Stomach (tissue), 9 donors: Measurements from ENCODE around the gene CCDC167. TPM values are rescaled to one million over a fixed set of nuclear protein-coding genes. Genes with fewer than 3 reads are reported as not detected.

ENCODE experiments used
- DNase-seq, 2 donors: peaks; one replicate each; pipeline versions ENCODE4 v3.0.0 to v3.0.0-alpha.2; 2013 to 2019
- H3K27ac ChIP-seq, 5 donors: fragments of 200-600 bp in 4 of 5; sonication (generic) in 4 of 5; one replicate each; pipeline ENCODE4 v1.5.1; 2013 to 2019; ENCODE audit warnings: mild to moderate bottlenecking in 1 of 5, moderate library complexity in 1 of 5
- H3K27me3 ChIP-seq, 3 donors: fragments of 200-600 bp; sonication (generic); one replicate each; pipeline ENCODE4 v1.5.1; 2017 to 2019; ENCODE audit warnings: mixed run types in 1 of 3
- H3K36me3 ChIP-seq, 4 donors: fragments of 200-600 bp; sonication (generic); 1 replicate in 3 of 4; 2 replicates in 1 of 4; pipeline ENCODE4 v1.5.1; 2016 to 2019
- H3K4me1 ChIP-seq, 4 donors: fragments of 200-600 bp; sonication (generic); one replicate each; pipeline ENCODE4 v1.5.1; 2016 to 2019
- H3K4me3 ChIP-seq, 4 donors: fragments of 200-600 bp; sonication (generic) in 3 of 4; one replicate each; pipeline ENCODE4 v1.5.1; 2016 to 2019; ENCODE audit warnings: mild to moderate bottlenecking in 1 of 4
- H3K9me3 ChIP-seq, 4 donors: fragments of 200-600 bp; sonication (generic); one replicate each; pipeline ENCODE4 v1.5.1; 2016 to 2019
- EP300 ChIP-seq: sonication (generic); formaldehyde crosslinking; IDR thresholded peaks from one replicate; pipeline ENCODE4 v1.6.1; 2017; ENCODE audit warnings: antibody characterized with exemption
- POLR2A ChIP-seq, 4 donors: fragments of 450-650 bp; IDR thresholded peaks; one replicate each; pipeline ENCODE4 v1.6.1; 2016; ENCODE audit warnings: antibody characterized with exemption in 4 of 4, control low read depth in 2 of 4, mild to moderate bottlenecking in 1 of 4, moderate library complexity in 1 of 4
- POLR2AphosphoS5 ChIP-seq, 3 donors: sonication (generic); formaldehyde crosslinking; IDR thresholded peaks; one replicate each; pipeline ENCODE4 v1.6.1; 2016; ENCODE audit warnings: antibody characterized with exemption in 3 of 3
- WGBS, 5 donors: extraction: QIAGEN DNeasy Blood & Tissue Kit in 3 of 5; methylation state at CpG; one replicate each; pipeline versions ENCODE4 v1.1.5 to v1.1.7; 2013 to 2018; 5-methylcytosine and 5-hydroxymethylcytosine counted together
- intact Hi-C: fragments of 100-400 bp; cut with DNase I; formaldehyde crosslinking; loops from one replicate; pipeline ENCODE4 v1.15.1; 2023; ENCODE audit warnings: low total_unique reads
- polyA plus RNA-seq, 3 donors: library from polyadenylated mRNA; stranded (reverse); fragments of 200-250 nt; gene quantifications; one replicate each; pipeline ENCODE4 v1.2.3, GENCODE V29; 2013
- total RNA-seq, 5 donors: library from RNA; depleted of rRNA; stranded (reverse); fragments of >200 nt; gene quantifications; one replicate each; pipeline versions ENCODE4 v1.1.0 to v1.2.3, GENCODE V29; 2014 to 2016
- TF ChIP-seq, protein P1 (sequence below), 7 experiments: fragments of 450-650 bp in 4 of 7; fragments of 200-600 bp in 3 of 7; sonication (generic) in 3 of 7; IDR thresholded peaks; one replicate each; pipeline ENCODE4 v1.5.1; 2016 to 2019; ENCODE audit warnings: antibody characterized with exemption in 7 of 7, control low read depth in 2 of 7, mild to moderate bottlenecking in 1 of 7
- donor health status: healthy with polysubstance abuse.
- donor health status: Bipolar disorder and iron deficiency.
- donor health status: healthy.

The CCDC167 gene
- total and polyA plus RNA-seq, 8 donors, result 4.2 to 47.8 (median 42.5) TPM; not detected in 1

DNA sequence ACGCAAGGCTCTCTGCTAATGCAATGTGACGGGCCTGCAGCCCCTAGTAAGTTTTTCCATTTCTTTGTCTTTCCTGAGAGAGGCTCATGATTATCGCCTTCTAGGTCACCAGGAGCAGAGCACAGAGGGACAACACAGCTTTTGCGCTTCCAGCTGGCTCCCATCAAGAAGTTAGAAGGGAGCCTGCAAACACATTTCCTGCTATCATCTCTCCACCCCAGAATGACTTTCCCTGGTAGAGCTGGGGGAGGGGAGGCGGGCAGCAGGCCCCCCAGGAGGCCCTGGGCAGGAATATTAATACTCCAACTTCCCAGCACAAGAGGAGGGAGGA is 35.7 kb upstream of the CCDC167 start:
- peaks cover 5 to 77% (median 45%) of the 10 kb centered on the region in 3 donors for H3K27me3 ChIP-seq
- H3K4me3 ChIP-seq, result peak overlapping the region; percentile 19 to 45 (median 32)
- no peak overlapping the region for H3K27ac ChIP-seq
- H3K36me3 ChIP-seq, result no peaks in the 10 kb centered on the region
- peaks cover 15 to 18% (median 17%) of the 10 kb centered on the region in 4 donors for H3K4me1 ChIP-seq
- no peaks in the 10 kb centered on the region for H3K9me3 ChIP-seq
- intact Hi-C loops, result no loop called here
- no peak for DNase-seq
- TF ChIP-seq EP300 (no peak), POLR2A (IDR thresholded peaks at IDR 0.05) (no peak), POLR2AphosphoS5 (IDR thresholded peaks at IDR 0.05) (no peak)
- TF ChIP-seq, protein P1, sequence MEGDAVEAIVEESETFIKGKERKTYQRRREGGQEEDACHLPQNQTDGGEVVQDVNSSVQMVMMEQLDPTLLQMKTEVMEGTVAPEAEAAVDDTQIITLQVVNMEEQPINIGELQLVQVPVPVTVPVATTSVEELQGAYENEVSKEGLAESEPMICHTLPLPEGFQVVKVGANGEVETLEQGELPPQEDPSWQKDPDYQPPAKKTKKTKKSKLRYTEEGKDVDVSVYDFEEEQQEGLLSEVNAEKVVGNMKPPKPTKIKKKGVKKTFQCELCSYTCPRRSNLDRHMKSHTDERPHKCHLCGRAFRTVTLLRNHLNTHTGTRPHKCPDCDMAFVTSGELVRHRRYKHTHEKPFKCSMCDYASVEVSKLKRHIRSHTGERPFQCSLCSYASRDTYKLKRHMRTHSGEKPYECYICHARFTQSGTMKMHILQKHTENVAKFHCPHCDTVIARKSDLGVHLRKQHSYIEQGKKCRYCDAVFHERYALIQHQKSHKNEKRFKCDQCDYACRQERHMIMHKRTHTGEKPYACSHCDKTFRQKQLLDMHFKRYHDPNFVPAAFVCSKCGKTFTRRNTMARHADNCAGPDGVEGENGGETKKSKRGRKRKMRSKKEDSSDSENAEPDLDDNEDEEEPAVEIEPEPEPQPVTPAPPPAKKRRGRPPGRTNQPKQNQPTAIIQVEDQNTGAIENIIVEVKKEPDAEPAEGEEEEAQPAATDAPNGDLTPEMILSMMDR (IDR thresholded peaks at IDR 0.05), result no peak
- WGBS, 5 donors, result 17 to 30% (median 25%) methylated on average over 4 to 5 of the region's 5 CpGs

DNA sequence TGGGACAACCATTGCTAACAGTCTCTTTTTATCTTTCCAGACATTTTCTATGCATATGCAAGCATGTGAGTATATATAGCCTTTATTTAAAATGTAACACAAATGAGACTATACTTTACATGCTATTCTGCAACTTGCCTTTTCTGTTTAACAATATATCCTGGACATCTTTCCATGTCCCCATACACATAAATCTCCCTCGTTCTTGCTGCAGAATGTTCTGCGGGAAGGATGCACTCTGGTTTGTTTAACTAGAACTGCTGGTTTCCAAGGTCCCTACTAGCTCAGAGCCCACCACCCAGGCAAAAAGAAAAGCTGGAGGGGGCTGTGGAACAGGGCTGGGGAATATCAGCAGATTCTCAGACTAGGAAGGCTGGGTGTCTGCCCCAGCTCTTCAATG is 35.2 kb upstream of the CCDC167 start:
- Histone ChIP-seq H3K9me3 (no peaks in the 10 kb centered on the region), H3K4me1 (peaks cover 15 to 18% (median 17%) of the 10 kb centered on the region in 4 donors), H3K36me3 (no peaks in the 10 kb centered on the region), H3K4me3 (no peak overlapping the region), H3K27me3 (peaks cover 5 to 82% (median 45%) of the 10 kb centered on the region in 3 donors), H3K27ac (no peak overlapping the region)
- TF ChIP-seq EP300 (no peak), POLR2AphosphoS5 (IDR thresholded peaks at IDR 0.05) (no peak), POLR2A (IDR thresholded peaks at IDR 0.05) (no peak)
- 54 to 74% (median 56%) methylated on average over 2 of the region's 2 CpGs for WGBS, 5 donors
- intact Hi-C loops, result no loop called here
- DNase-seq, result no peak

DNA sequence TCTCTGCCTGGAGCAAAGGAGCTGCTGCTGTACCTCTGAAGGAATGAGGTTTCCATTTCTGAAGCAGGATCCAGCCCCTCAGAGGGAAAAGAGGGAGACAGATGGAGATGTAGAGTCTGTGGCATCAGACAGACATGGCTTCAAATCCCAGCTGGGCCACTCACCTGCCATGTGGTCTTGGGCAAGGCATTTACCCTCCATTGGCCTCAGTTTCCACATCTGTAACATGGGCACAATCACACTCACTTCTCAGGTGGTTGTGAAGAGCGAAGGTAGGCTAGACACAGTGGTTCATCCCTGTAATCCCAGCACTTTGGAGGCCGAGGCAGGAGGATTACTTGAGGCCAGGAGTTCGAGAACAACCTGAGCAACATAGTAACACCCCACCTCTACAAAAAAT is 32.4 kb upstream of the CCDC167 start:
- TF ChIP-seq POLR2AphosphoS5 (IDR thresholded peaks at IDR 0.05), result no peak
- TF ChIP-seq EP300, result no peak
- no peak for TF ChIP-seq POLR2A (IDR thresholded peaks at IDR 0.05)
- TF ChIP-seq, protein P1 (IDR thresholded peaks at IDR 0.05), result no peak
- no peaks in the 10 kb centered on the region for H3K36me3 ChIP-seq
- peaks cover 5 to 96% (median 42%) of the 10 kb centered on the region in 3 donors for H3K27me3 ChIP-seq

DNA sequence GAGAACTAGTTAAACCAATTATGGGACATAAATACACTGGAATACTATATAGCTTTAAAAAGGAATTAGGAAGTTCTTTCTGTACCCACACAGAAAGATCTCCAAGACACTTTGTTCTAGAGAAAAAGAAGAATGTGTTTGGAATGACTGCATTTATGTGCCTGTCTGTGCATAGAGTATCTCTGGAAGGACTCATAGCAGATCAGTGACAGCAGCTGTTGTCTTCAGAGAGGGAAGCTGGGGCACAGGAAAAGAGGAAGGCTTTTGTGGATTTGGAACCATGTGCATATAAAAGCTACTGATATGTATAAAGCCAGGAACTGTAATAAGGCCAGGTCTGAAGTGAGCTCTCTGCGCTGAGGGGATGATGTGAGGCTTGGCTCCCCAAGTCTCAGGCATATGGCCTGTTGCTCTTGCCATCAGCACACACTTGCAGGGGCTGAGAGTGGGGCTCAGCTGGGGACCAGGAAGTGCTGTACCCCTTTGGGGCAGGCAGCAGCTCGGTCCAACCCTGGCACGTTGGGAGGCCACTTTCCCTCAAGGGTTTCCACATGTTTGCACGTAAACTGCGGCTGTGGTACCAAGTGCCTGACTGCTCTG is 31.8 kb upstream of the CCDC167 start:
- no peaks in the 10 kb centered on the region for H3K36me3 ChIP-seq
- 77 to 92% (median 82%) methylated on average over 4 to 5 of the region's 5 CpGs for WGBS, 5 donors
- intact Hi-C loops, result no loop called here
- no peaks in the 10 kb centered on the region for H3K9me3 ChIP-seq
- no peak for TF ChIP-seq POLR2A (IDR thresholded peaks at IDR 0.05)
- TF ChIP-seq, protein P1 (IDR thresholded peaks at IDR 0.05), result no peak
- TF ChIP-seq POLR2AphosphoS5 (IDR thresholded peaks at IDR 0.05), result no peak
- TF ChIP-seq EP300, result no peak
- H3K27me3 ChIP-seq, result peaks cover 5 to 94% (median 36%) of the 10 kb centered on the region in 3 donors
- H3K4me3 ChIP-seq, result no peak overlapping the region
- no peak for DNase-seq
- H3K27ac ChIP-seq, result no peak overlapping the region
- peaks cover 13 to 15% (median 14%) of the 10 kb centered on the region in 4 donors for H3K4me1 ChIP-seq

More for the DNA sequence above, 32.4 kb upstream of the CCDC167 start:
- H3K9me3 ChIP-seq, result no peaks in the 10 kb centered on the region
- no peak overlapping the region for H3K27ac ChIP-seq
- intact Hi-C loops, result no loop called here
- peaks cover 15 to 18% (median 17%) of the 10 kb centered on the region in 4 donors for H3K4me1 ChIP-seq
- no peak overlapping the region for H3K4me3 ChIP-seq
- 84 to 97% (median 84%) methylated on average over 3 of the region's 3 CpGs for WGBS, 5 donors
- DNase-seq, result no peak

DNA sequence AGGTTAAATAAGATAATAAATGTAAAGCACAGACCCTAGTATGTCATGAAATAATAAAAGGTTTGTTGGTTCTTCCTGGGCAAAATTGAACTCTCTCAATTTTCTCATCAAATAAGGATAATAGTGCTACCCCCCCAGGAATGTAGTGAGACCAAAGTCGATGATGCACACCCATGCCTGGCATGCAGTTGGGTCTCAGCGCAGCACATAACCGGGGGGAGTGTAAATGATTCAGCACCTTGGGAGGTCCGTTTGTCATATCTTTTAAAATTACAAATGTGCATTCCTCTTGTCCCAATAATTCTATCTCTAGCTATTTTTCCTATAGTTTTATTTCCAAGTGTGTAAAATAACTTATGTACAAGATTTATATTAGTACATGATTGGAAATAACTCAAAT is 31.3 kb upstream of the CCDC167 start:
- 78 to 85% (median 79%) methylated on average over 4 of the region's 4 CpGs for WGBS, 5 donors
- Histone ChIP-seq H3K27ac (no peak overlapping the region), H3K4me3 (no peak overlapping the region), H3K27me3 (peaks cover 5 to 91% (median 31%) of the 10 kb centered on the region in 3 donors), H3K9me3 (no peaks in the 10 kb centered on the region), H3K36me3 (no peaks in the 10 kb centered on the region), H3K4me1 (peaks cover 7 to 10% (median 8%) of the 10 kb centered on the region in 4 donors)
- no peak for TF ChIP-seq POLR2A (IDR thresholded peaks at IDR 0.05)
- no peak for TF ChIP-seq EP300
- TF ChIP-seq, protein P1 (IDR thresholded peaks at IDR 0.05), result no peak
- no peak for TF ChIP-seq POLR2AphosphoS5 (IDR thresholded peaks at IDR 0.05)
- intact Hi-C loops, result no loop called here
- no peak for DNase-seq
